ENCODE results near the gene DYNC2I2.
A peak's percentile ranks its signal among the peaks of the same experiment; 100 is the strongest.

DNA sequence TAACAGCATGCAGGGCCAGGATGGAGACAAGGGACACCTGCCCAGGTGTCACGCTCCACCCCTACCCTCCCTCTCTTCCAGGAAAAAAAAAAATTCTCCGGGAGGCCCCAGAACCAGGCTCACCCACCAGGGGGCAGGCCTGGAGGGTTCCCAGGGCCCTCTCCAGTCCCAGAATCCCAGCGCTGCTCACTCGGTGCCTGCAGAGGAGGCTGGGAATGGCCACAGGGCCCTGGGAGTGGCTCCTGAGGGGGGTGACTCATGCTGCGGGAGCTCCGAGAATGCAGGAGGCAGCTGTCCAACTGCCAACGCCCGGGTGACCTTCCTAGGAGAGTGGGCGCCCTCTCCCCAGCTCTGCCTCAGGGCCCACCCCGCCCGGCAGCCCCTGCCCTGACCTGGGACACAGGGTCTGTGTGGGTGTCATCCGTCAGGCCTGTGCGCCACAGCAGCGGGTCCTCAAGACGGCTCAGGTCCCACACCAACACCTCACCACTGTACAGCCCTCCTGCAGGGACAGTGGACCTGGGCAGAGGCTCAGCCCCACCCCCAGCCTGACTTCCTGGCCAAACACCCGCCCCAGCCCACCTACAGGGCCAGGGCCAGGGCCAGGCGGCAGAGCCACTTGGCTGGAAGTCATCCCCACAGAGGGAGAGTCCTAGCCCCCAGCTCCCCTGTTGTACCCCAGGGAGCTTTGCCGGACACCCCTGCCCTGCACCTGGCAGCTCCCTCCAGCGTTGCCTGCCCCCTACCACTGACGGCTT is 21.2 kb downstream of the DYNC2I2 start:
- TF ChIP-seq, protein P1, sequence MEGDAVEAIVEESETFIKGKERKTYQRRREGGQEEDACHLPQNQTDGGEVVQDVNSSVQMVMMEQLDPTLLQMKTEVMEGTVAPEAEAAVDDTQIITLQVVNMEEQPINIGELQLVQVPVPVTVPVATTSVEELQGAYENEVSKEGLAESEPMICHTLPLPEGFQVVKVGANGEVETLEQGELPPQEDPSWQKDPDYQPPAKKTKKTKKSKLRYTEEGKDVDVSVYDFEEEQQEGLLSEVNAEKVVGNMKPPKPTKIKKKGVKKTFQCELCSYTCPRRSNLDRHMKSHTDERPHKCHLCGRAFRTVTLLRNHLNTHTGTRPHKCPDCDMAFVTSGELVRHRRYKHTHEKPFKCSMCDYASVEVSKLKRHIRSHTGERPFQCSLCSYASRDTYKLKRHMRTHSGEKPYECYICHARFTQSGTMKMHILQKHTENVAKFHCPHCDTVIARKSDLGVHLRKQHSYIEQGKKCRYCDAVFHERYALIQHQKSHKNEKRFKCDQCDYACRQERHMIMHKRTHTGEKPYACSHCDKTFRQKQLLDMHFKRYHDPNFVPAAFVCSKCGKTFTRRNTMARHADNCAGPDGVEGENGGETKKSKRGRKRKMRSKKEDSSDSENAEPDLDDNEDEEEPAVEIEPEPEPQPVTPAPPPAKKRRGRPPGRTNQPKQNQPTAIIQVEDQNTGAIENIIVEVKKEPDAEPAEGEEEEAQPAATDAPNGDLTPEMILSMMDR (conservative IDR thresholded peaks at IDR 0.05; ENCODE audit: low read length), result peak; percentile 62
- TF ChIP-seq EZH2phosphoT487 (IDR thresholded peaks at IDR 0.05; ENCODE audit: borderline replicate concordance, low read depth, low read length), result no peak

Data from OCI-LY7 (cell line).